Stomach (tissue), 9 donors: ENCODE measurements around the gene HAND2. TPM values are rescaled to one million over a fixed set of nuclear protein-coding genes. Genes with fewer than 3 reads are reported as not detected.

Experiments
- DNase-seq, 2 donors: peaks; one replicate each; pipeline versions ENCODE4 v3.0.0 to v3.0.0-alpha.2; 2013 to 2019
- H3K27ac ChIP-seq, 5 donors: fragments of 200-600 bp in 4 of 5; sonication (generic) in 4 of 5; one replicate each; pipeline ENCODE4 v1.5.1; 2013 to 2019; ENCODE audit warnings: mild to moderate bottlenecking in 1 of 5, moderate library complexity in 1 of 5
- H3K27me3 ChIP-seq, 3 donors: fragments of 200-600 bp; sonication (generic); one replicate each; pipeline ENCODE4 v1.5.1; 2017 to 2019; ENCODE audit warnings: mixed run types in 1 of 3
- H3K36me3 ChIP-seq, 4 donors: fragments of 200-600 bp; sonication (generic); 1 replicate in 3 of 4; 2 replicates in 1 of 4; pipeline ENCODE4 v1.5.1; 2016 to 2019
- H3K4me1 ChIP-seq, 4 donors: fragments of 200-600 bp; sonication (generic); one replicate each; pipeline ENCODE4 v1.5.1; 2016 to 2019
- H3K4me3 ChIP-seq, 4 donors: fragments of 200-600 bp; sonication (generic) in 3 of 4; one replicate each; pipeline ENCODE4 v1.5.1; 2016 to 2019; ENCODE audit warnings: mild to moderate bottlenecking in 1 of 4
- H3K9me3 ChIP-seq, 4 donors: fragments of 200-600 bp; sonication (generic); one replicate each; pipeline ENCODE4 v1.5.1; 2016 to 2019
- EP300 ChIP-seq: sonication (generic); formaldehyde crosslinking; IDR thresholded peaks from one replicate; pipeline ENCODE4 v1.6.1; 2017; ENCODE audit warnings: antibody characterized with exemption
- POLR2A ChIP-seq, 4 donors: fragments of 450-650 bp; IDR thresholded peaks; one replicate each; pipeline ENCODE4 v1.6.1; 2016; ENCODE audit warnings: antibody characterized with exemption in 4 of 4, control low read depth in 2 of 4, mild to moderate bottlenecking in 1 of 4, moderate library complexity in 1 of 4
- POLR2AphosphoS5 ChIP-seq, 3 donors: sonication (generic); formaldehyde crosslinking; IDR thresholded peaks; one replicate each; pipeline ENCODE4 v1.6.1; 2016; ENCODE audit warnings: antibody characterized with exemption in 3 of 3
- WGBS, 5 donors: extraction: QIAGEN DNeasy Blood & Tissue Kit in 3 of 5; methylation state at CpG; one replicate each; pipeline versions ENCODE4 v1.1.5 to v1.1.7; 2013 to 2018; 5-methylcytosine and 5-hydroxymethylcytosine counted together
- intact Hi-C: fragments of 100-400 bp; cut with DNase I; formaldehyde crosslinking; loops from one replicate; pipeline ENCODE4 v1.15.1; 2023; ENCODE audit warnings: low total_unique reads
- polyA plus RNA-seq, 3 donors: library from polyadenylated mRNA; stranded (reverse); fragments of 200-250 nt; gene quantifications; one replicate each; pipeline ENCODE4 v1.2.3, GENCODE V29; 2013
- total RNA-seq, 5 donors: library from RNA; depleted of rRNA; stranded (reverse); fragments of >200 nt; gene quantifications; one replicate each; pipeline versions ENCODE4 v1.1.0 to v1.2.3, GENCODE V29; 2014 to 2016
- TF ChIP-seq, protein P1 (sequence below), 7 experiments: fragments of 450-650 bp in 4 of 7; fragments of 200-600 bp in 3 of 7; sonication (generic) in 3 of 7; IDR thresholded peaks; one replicate each; pipeline ENCODE4 v1.5.1; 2016 to 2019; ENCODE audit warnings: antibody characterized with exemption in 7 of 7, control low read depth in 2 of 7, mild to moderate bottlenecking in 1 of 7
- donor health status: healthy with polysubstance abuse.
- donor health status: Bipolar disorder and iron deficiency.
- donor health status: healthy.

Gene HAND2
- total and polyA plus RNA-seq, 8 donors, result 1.9 to 234 (median 19.6) TPM

- intact Hi-C loops, result loop anchor here (10.0 kb wide), 1 partner anchor 611 kb away; no protein-coding TSS in a partner anchor
- no peak overlapping the region for H3K27ac ChIP-seq
These were observed 26.5 kb downstream of the HAND2 start for GRCh38 chr4:173503330-173504180.

GRCh38 chr4:173502282-173502681 is 27.7 kb downstream of the HAND2 start:
- intact Hi-C loops, result loop anchor here (10.0 kb wide), 1 partner anchor 613 kb away; no protein-coding TSS in a partner anchor
- H3K27me3 ChIP-seq, result peaks cover 0 to 95% (median 85%) of the 10 kb centered on the region in 3 donors
- no peak overlapping the region for H3K4me3 ChIP-seq
- TF ChIP-seq POLR2AphosphoS5 (IDR thresholded peaks at IDR 0.05) (no peak), EP300 (no peak), POLR2A (IDR thresholded peaks at IDR 0.05) (no peak)
- TF ChIP-seq, protein P1, sequence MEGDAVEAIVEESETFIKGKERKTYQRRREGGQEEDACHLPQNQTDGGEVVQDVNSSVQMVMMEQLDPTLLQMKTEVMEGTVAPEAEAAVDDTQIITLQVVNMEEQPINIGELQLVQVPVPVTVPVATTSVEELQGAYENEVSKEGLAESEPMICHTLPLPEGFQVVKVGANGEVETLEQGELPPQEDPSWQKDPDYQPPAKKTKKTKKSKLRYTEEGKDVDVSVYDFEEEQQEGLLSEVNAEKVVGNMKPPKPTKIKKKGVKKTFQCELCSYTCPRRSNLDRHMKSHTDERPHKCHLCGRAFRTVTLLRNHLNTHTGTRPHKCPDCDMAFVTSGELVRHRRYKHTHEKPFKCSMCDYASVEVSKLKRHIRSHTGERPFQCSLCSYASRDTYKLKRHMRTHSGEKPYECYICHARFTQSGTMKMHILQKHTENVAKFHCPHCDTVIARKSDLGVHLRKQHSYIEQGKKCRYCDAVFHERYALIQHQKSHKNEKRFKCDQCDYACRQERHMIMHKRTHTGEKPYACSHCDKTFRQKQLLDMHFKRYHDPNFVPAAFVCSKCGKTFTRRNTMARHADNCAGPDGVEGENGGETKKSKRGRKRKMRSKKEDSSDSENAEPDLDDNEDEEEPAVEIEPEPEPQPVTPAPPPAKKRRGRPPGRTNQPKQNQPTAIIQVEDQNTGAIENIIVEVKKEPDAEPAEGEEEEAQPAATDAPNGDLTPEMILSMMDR (IDR thresholded peaks at IDR 0.05), result no peak
- no peaks in the 10 kb centered on the region for H3K36me3 ChIP-seq
- peaks cover 0 to 15% (median 6%) of the 10 kb centered on the region in 4 donors for H3K9me3 ChIP-seq
- no peak overlapping the region for H3K27ac ChIP-seq
- no peak for DNase-seq
- 40 to 62% (median 46%) methylated on average over 5 of the region's 5 CpGs for WGBS, 5 donors
- H3K4me1 ChIP-seq, result peaks cover 4 to 34% (median 22%) of the 10 kb centered on the region in 4 donors

More at GRCh38 chr4:173503330-173504180, 26.5 kb downstream of the HAND2 start:
- 33 to 43% (median 38%) methylated on average over 13 of the region's 13 CpGs for WGBS, 5 donors
- peaks cover 0 to 15% (median 6%) of the 10 kb centered on the region in 4 donors for H3K9me3 ChIP-seq
- no peak for TF ChIP-seq POLR2AphosphoS5 (IDR thresholded peaks at IDR 0.05)
- TF ChIP-seq EP300, result no peak
- TF ChIP-seq POLR2A (IDR thresholded peaks at IDR 0.05), result no peak
- TF ChIP-seq, protein P1 (IDR thresholded peaks at IDR 0.05), result no peak
- no peaks in the 10 kb centered on the region for H3K36me3 ChIP-seq
- no peak overlapping the region for H3K4me3 ChIP-seq
- H3K27me3 ChIP-seq, result peaks cover 3 to 100% (median 97%) of the 10 kb centered on the region in 3 donors
- H3K4me1 ChIP-seq, result peaks cover 6 to 47% (median 23%) of the 10 kb centered on the region in 4 donors
- no peak for DNase-seq

DNA sequence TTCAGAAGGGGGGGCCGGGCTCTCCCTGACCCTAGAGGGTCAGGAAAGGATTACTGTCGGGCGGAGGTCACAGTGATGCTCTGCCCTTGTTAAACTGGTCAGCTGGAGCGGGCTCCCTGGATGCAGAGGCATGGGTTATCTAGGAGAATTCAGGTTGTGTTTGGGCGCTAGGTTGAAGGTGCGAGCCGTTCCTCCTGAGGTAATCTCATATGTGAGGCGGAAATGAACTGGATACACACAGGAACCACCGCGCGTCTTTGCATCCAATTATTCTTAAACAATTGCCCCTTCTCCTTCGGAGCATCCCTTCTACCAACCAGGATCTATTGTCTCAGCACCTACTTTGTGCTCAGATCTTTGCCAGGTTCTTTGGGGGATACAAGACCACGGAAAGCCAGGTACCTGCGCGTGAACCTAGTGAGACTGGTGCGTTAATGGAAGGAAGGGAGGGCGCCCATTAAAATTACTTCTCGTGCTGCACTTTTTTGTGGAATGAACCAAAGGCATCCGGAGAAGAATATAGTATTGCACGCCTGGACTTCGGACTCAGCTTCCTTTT is 28.4 kb downstream of the HAND2 start:
- Histone ChIP-seq H3K4me3 (peak overlapping the region in 1 of 4 donors; percentile 20), H3K4me1 (peaks cover 4 to 29% (median 18%) of the 10 kb centered on the region in 4 donors), H3K36me3 (no peaks in the 10 kb centered on the region), H3K9me3 (peaks cover 0 to 15% (median 6%) of the 10 kb centered on the region in 4 donors), H3K27ac (no peak overlapping the region), H3K27me3 (peaks cover 0 to 95% (median 79%) of the 10 kb centered on the region in 3 donors)
- no peak for TF ChIP-seq POLR2AphosphoS5 (IDR thresholded peaks at IDR 0.05)
- TF ChIP-seq EP300, result no peak
- TF ChIP-seq POLR2A (IDR thresholded peaks at IDR 0.05), result no peak
- TF ChIP-seq, protein P1 (IDR thresholded peaks at IDR 0.05), result no peak
- intact Hi-C loops, result loop anchor here (10.0 kb wide), 1 partner anchor 613 kb away; no protein-coding TSS in a partner anchor
- no peak for DNase-seq
- WGBS, 5 donors, result 32 to 53% (median 37%) methylated on average over 21 of the region's 21 CpGs
